Testis (tissue), 2 donors: ENCODE results near the gene RBP7.

Experiments used
- CTCF ChIP-seq, 3 experiments: fragments of 450-650 bp in 2 of 3; fragments of 200-600 bp in 1 of 3; sonication (generic) in 1 of 3; IDR thresholded peaks; one replicate each; pipeline ENCODE4 v1.5.1; 2016 to 2019; ENCODE audit warnings: antibody characterized with exemption in 3 of 3, mild to moderate bottlenecking in 2 of 3, moderate library complexity in 1 of 3
- POLR2A ChIP-seq: fragments of 450-650 bp; IDR thresholded peaks from one replicate; pipeline ENCODE4 v1.6.1; 2017; ENCODE audit warnings: antibody characterized with exemption, mild to moderate bottlenecking, moderate library complexity

- no peak for TF ChIP-seq POLR2A
- no peak for TF ChIP-seq CTCF (IDR thresholded peaks at IDR 0.05)
These were observed 60.3 kb downstream of the RBP7 start for GRCh38 chr1:10057343-10057742.
